Sigmoid colon (tissue), 7 donors: ENCODE data around the gene NAB2. TPM values are rescaled to one million over a fixed set of nuclear protein-coding genes. Genes with fewer than 3 reads are reported as not detected.

Source experiments
- DNase-seq: peaks from one replicate; pipeline ENCODE4 v3.0.0-alpha.2; 2019
- H3K27ac ChIP-seq, 4 donors: fragments of 200-600 bp; sonication (generic); one replicate each; pipeline ENCODE4 v1.5.1; 2016 to 2019; ENCODE audit warnings: mild to moderate bottlenecking in 1 of 4
- H3K27me3 ChIP-seq, 3 donors: fragments of 200-600 bp; sonication (generic); one replicate each; pipeline ENCODE4 v1.5.1; 2019; ENCODE audit warnings: mild to moderate bottlenecking in 1 of 3
- H3K36me3 ChIP-seq, 4 donors: fragments of 200-600 bp; sonication (generic); one replicate each; pipeline ENCODE4 v1.5.1; 2016 to 2019
- H3K4me1 ChIP-seq, 4 donors: fragments of 200-600 bp; sonication (generic); one replicate each; pipeline ENCODE4 v1.5.1; 2017 to 2019
- H3K4me3 ChIP-seq, 4 donors: fragments of 200-600 bp; sonication (generic); one replicate each; pipeline ENCODE4 v1.5.1; 2017 to 2019; ENCODE audit warnings: mild to moderate bottlenecking in 2 of 4, moderate library complexity in 1 of 4
- H3K9me3 ChIP-seq, 4 donors: fragments of 200-600 bp in 3 of 4; sonication (generic) in 3 of 4; one replicate each; pipeline versions ENCODE4 v1.5.1 to v1.6.1; 2013 to 2019
- EP300 ChIP-seq, 4 donors: sonication (generic); formaldehyde crosslinking; IDR thresholded peaks; one replicate each; pipeline ENCODE4 v1.6.1; 2017; ENCODE audit warnings: antibody characterized with exemption in 4 of 4
- POLR2A ChIP-seq, 2 donors: fragments of 450-650 bp; IDR thresholded peaks; one replicate each; pipeline ENCODE4 v1.6.1; 2016; ENCODE audit warnings: antibody characterized with exemption in 2 of 2, mild to moderate bottlenecking in 2 of 2, moderate library complexity in 2 of 2
- POLR2AphosphoS5 ChIP-seq, 4 donors: sonication (generic); formaldehyde crosslinking; IDR thresholded peaks; one replicate each; pipeline ENCODE4 v1.6.1; 2017; ENCODE audit warnings: antibody characterized with exemption in 4 of 4
- WGBS, 2 donors: extraction: QIAGEN DNeasy Blood & Tissue Kit; methylation state at CpG; one replicate each; pipeline ENCODE4 v1.1.7; 2013; 5-methylcytosine and 5-hydroxymethylcytosine counted together
- intact Hi-C: fragments of 100-400 bp; cut with DNase I; formaldehyde crosslinking; loops from one replicate; pipeline ENCODE4 v1.15.1; 2023
- polyA plus RNA-seq, 3 donors: library from polyadenylated mRNA; stranded (reverse); fragments of 200-250 nt; gene quantifications; one replicate each; pipeline ENCODE4 v1.2.3, GENCODE V29; 2013
- total RNA-seq, 4 donors: library from RNA; depleted of rRNA; stranded (reverse); fragments of >200 nt; gene quantifications; one replicate each; pipeline ENCODE4 v1.1.0, GENCODE V29; 2016
- TF ChIP-seq, protein P1 (sequence below), 4 experiments: fragments of 450-650 bp in 3 of 4; fragments of 200-600 bp in 1 of 4; IDR thresholded peaks; one replicate each; pipeline ENCODE4 v1.5.1; 2016 to 2019; ENCODE audit warnings: antibody characterized with exemption in 4 of 4, mild to moderate bottlenecking in 3 of 4, moderate library complexity in 2 of 4
- donor health status: healthy with polysubstance abuse.
- donor health status: Bipolar disorder and iron deficiency.
- donor health status: healthy.

The NAB2 gene, protein sequence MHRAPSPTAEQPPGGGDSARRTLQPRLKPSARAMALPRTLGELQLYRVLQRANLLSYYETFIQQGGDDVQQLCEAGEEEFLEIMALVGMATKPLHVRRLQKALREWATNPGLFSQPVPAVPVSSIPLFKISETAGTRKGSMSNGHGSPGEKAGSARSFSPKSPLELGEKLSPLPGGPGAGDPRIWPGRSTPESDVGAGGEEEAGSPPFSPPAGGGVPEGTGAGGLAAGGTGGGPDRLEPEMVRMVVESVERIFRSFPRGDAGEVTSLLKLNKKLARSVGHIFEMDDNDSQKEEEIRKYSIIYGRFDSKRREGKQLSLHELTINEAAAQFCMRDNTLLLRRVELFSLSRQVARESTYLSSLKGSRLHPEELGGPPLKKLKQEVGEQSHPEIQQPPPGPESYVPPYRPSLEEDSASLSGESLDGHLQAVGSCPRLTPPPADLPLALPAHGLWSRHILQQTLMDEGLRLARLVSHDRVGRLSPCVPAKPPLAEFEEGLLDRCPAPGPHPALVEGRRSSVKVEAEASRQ
- total RNA-seq (10 to 100 TPM; 24.8 to 28.9 (median 27.4) TPM), polyA plus RNA-seq (1 to 10 TPM; 2.5 to 9.5 (median 5.4) TPM)

DNA sequence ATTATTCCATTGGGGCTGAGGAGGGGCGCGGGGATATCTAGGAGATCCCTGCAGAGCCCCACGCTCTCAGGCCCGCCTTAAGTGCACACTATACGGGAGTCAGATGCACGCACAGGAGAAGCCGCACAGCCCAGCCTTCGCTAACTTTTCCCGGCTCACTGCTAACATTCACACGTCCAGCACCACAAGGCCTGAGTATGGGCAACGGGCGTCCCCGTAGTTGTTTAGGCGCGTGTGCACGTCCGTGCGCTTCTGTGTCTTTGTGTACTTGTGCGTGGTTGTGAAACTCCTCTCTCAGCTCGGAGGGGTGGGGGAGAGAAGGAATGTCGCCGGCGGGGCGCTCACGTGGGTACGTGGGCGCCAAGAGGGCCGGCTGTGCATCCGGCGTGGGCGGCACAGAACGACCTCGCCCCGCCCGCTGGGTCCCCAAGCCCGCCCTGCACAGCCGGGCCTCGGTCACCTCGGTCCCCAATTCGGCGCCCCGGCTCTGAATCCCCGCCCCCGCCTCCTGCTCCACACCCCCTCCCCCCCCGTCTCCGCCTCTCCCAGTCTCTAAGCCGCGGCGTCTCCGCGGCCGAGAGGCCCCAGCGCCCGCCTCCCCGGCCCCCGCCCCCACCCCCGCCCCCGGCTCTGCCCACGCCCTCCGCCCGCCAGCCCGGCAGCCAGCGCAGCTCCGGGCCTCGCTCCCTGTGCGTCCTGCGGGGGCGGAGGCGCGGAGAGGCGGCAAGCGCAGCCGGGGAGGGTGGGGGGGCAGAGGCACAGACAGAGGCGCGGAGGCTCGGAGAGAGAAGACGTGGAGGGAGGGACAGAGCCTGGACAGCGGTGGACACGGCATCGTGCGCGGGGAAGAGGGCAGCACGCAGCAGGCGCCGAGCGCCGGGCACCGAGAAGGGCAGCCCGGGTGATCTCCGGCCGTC is at the start of gene NAB2:
NAB2 (plus strand) TSS at position 761 of the 917 bp plus-strand sequence. CDS start 158 bp downstream, outside the sequence.
- intact Hi-C loops = loop anchor here (5.0 kb wide), 1 partner anchor 451 kb away; no protein-coding TSS in a partner anchor
- H3K36me3 ChIP-seq = peaks cover 10 to 26% (median 22%) of the 10 kb centered on the region in 4 donors
- peak; percentile 94 to 97 (median 96) for TF ChIP-seq POLR2AphosphoS5 (IDR thresholded peaks at IDR 0.05)
- peak in 2 of 4 donors; percentile 53 to 60 for TF ChIP-seq EP300 (IDR thresholded peaks at IDR 0.05)
- TF ChIP-seq POLR2A (IDR thresholded peaks at IDR 0.05) = peak; percentile 79 to 86
- TF ChIP-seq, protein P1, sequence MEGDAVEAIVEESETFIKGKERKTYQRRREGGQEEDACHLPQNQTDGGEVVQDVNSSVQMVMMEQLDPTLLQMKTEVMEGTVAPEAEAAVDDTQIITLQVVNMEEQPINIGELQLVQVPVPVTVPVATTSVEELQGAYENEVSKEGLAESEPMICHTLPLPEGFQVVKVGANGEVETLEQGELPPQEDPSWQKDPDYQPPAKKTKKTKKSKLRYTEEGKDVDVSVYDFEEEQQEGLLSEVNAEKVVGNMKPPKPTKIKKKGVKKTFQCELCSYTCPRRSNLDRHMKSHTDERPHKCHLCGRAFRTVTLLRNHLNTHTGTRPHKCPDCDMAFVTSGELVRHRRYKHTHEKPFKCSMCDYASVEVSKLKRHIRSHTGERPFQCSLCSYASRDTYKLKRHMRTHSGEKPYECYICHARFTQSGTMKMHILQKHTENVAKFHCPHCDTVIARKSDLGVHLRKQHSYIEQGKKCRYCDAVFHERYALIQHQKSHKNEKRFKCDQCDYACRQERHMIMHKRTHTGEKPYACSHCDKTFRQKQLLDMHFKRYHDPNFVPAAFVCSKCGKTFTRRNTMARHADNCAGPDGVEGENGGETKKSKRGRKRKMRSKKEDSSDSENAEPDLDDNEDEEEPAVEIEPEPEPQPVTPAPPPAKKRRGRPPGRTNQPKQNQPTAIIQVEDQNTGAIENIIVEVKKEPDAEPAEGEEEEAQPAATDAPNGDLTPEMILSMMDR (IDR thresholded peaks at IDR 0.05) = no peak
- DNase-seq = peak; percentile 99
- H3K9me3 ChIP-seq = no peaks in the 10 kb centered on the region
- H3K4me3 ChIP-seq = peak within 1 kb of the TSS; percentile 75 to 96 (median 88)
- peak within 1 kb of the TSS; percentile 97 to 100 (median 99) for H3K27ac ChIP-seq
- H3K27me3 ChIP-seq = no peaks in the 10 kb centered on the region
- peaks cover 0 to 61% (median 51%) of the 10 kb centered on the region in 4 donors for H3K4me1 ChIP-seq
- WGBS, 2 donors = 0 to 1% methylated on average over 91 of the region's 91 CpGs

DNA sequence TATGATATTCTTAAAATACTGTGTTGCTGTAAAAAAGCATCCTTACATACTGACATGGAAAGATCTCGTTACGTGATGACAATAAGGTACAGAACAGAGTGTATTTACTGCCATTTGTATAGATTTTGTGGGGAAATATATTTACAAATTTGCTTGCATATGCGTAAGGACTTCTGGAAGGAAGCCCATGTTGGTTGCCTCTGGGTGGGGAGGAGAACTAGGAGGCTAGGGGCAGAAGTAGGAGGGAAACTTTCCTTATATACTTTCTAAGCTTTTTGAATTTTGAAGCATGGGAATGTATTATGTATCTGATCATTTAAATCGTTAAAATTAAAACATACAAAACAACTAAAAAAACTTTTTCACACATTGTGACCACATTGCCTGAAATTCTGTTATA is 48.7 kb upstream of the NAB2 start:
- Histone ChIP-seq H3K27me3 (no peaks in the 10 kb centered on the region), H3K36me3 (no peaks in the 10 kb centered on the region), H3K4me1 (no peaks in the 10 kb centered on the region), H3K4me3 (no peak overlapping the region), H3K27ac (no peak overlapping the region), H3K9me3 (no peaks in the 10 kb centered on the region)
- intact Hi-C loops = no loop called here
- WGBS, 2 donors = 89 to 95% methylated on average over 4 of the region's 4 CpGs
- TF ChIP-seq POLR2A (IDR thresholded peaks at IDR 0.05) (no peak), EP300 (IDR thresholded peaks at IDR 0.05) (no peak), POLR2AphosphoS5 (IDR thresholded peaks at IDR 0.05) (no peak)
- TF ChIP-seq, protein P1 (IDR thresholded peaks at IDR 0.05) = no peak
- DNase-seq = no peak

DNA sequence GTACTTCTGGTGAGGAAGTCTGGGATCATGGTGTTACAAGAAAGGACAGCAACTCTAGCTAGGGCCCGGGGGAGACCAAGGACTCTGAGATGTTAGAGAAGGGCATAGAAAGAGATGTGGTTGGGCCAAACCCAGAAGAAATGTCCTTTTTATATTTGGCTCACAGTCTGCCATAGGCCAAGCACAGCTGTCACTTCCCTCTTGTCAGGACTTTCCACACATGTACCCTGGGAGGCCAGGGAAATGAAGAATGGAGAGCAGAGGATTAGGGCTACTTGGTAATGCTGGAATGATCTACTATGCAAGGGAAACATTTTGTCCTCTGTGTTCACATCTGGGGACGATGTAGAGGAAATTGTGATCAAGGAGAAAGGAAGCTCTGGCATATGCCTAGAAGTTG is 48.2 kb upstream of the NAB2 start:
- TF ChIP-seq POLR2A (IDR thresholded peaks at IDR 0.05) (no peak), EP300 (IDR thresholded peaks at IDR 0.05) (no peak), POLR2AphosphoS5 (IDR thresholded peaks at IDR 0.05) (no peak)
- TF ChIP-seq, protein P1 (IDR thresholded peaks at IDR 0.05) = no peak
- no peak for DNase-seq
- intact Hi-C loops = no loop called here
- WGBS, 2 donors = 76 to 86% methylated on average over 2 of the region's 2 CpGs
- Histone ChIP-seq H3K4me1 (no peaks in the 10 kb centered on the region), H3K36me3 (no peaks in the 10 kb centered on the region), H3K4me3 (no peak overlapping the region), H3K27ac (no peak overlapping the region), H3K27me3 (no peaks in the 10 kb centered on the region), H3K9me3 (no peaks in the 10 kb centered on the region)

DNA sequence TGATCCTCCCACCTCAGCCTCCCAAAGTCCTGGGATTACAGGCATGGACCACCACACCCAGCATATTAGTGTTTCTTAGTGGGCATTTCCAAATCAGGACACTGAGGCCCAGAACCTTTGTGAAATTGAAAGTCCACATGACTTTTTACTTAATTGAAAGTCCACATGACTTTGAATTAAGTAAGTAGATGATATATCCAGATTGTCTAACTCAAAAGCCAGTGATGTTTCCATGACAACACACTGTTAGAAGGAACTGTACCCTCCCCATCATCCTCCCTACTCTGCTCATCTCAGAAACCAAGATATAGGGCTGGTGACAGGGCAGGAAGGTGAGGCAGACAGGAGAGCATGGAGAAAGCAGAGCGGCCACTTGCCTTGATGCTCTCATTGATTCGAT is 46.2 kb upstream of the NAB2 start:
- H3K4me1 ChIP-seq = peaks cover 0 to 2% (median 0%) of the 10 kb centered on the region in 4 donors
- TF ChIP-seq, protein P1 (IDR thresholded peaks at IDR 0.05) = no peak
- TF ChIP-seq EP300 (IDR thresholded peaks at IDR 0.05) (no peak), POLR2AphosphoS5 (IDR thresholded peaks at IDR 0.05) (no peak), POLR2A (IDR thresholded peaks at IDR 0.05) (no peak)
- H3K27me3 ChIP-seq = no peaks in the 10 kb centered on the region
- H3K27ac ChIP-seq = no peak overlapping the region
- no peak for DNase-seq
- WGBS, 2 donors = 99% methylated on average over 2 of the region's 2 CpGs
- no peaks in the 10 kb centered on the region for H3K36me3 ChIP-seq
- H3K9me3 ChIP-seq = no peaks in the 10 kb centered on the region
- no peak overlapping the region for H3K4me3 ChIP-seq
- intact Hi-C loops = no loop called here
